ENCODE results near the gene OR2J2.

- TF ChIP-seq, protein P1, sequence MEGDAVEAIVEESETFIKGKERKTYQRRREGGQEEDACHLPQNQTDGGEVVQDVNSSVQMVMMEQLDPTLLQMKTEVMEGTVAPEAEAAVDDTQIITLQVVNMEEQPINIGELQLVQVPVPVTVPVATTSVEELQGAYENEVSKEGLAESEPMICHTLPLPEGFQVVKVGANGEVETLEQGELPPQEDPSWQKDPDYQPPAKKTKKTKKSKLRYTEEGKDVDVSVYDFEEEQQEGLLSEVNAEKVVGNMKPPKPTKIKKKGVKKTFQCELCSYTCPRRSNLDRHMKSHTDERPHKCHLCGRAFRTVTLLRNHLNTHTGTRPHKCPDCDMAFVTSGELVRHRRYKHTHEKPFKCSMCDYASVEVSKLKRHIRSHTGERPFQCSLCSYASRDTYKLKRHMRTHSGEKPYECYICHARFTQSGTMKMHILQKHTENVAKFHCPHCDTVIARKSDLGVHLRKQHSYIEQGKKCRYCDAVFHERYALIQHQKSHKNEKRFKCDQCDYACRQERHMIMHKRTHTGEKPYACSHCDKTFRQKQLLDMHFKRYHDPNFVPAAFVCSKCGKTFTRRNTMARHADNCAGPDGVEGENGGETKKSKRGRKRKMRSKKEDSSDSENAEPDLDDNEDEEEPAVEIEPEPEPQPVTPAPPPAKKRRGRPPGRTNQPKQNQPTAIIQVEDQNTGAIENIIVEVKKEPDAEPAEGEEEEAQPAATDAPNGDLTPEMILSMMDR (IDR thresholded peaks at IDR 0.05; ENCODE audit: insufficient read depth, low read depth, low read length): no peak
- no peak for TF ChIP-seq EZH2 (IDR thresholded peaks at IDR 0.05; ENCODE audit: insufficient read depth, low read length)
Measured at GRCh38 chr6:29130644-29131043, 40.1 kb upstream of the OR2J2 start.

Measured in astrocyte (in vitro differentiated cells and primary cell).